Muscle layer of duodenum (tissue), 2 donors: ENCODE measurements around the gene INPP5D.

ENCODE experiments used
- H3K27ac ChIP-seq: one replicate; pipeline ENCODE4 v1.7.0; 2013; ENCODE audit warnings: mild to moderate bottlenecking, low read length
- H3K27me3 ChIP-seq: one replicate; pipeline ENCODE4 v1.7.0; 2013; ENCODE audit warnings: low read depth, mild to moderate bottlenecking, control low read depth, low read length
- H3K36me3 ChIP-seq, 2 donors: one replicate each; pipeline ENCODE4 v1.7.0; 2013; ENCODE audit warnings: low read length in 2 of 2, control low read depth in 1 of 2, mild to moderate bottlenecking in 1 of 2; ENCODE audit not compliant: insufficient read depth in 2 of 2, control insufficient read depth in 1 of 2
- H3K4me1 ChIP-seq, 2 donors: one replicate each; pipeline ENCODE4 v1.7.0; 2013; ENCODE audit warnings: low read length in 2 of 2, mild to moderate bottlenecking in 2 of 2, control low read depth in 1 of 2, moderate library complexity in 1 of 2; ENCODE audit not compliant: insufficient read depth in 2 of 2, control insufficient read depth in 1 of 2
- H3K4me3 ChIP-seq, 2 donors: one replicate each; pipeline ENCODE4 v1.7.0; 2013; ENCODE audit warnings: low read length in 2 of 2, low read depth in 1 of 2, mild to moderate bottlenecking in 1 of 2
- H3K9me3 ChIP-seq, 2 donors: one replicate each; pipeline ENCODE4 v1.7.0; 2013; ENCODE audit warnings: low read length in 2 of 2, control low read depth in 1 of 2, mild to moderate bottlenecking in 1 of 2; ENCODE audit not compliant: control insufficient read depth in 1 of 2
- donor health status: healthy.

The INPP5D gene

GRCh38 chr2:233105156-233105895 is 45.2 kb downstream of the INPP5D start:
- no peaks in the 10 kb centered on the region for H3K36me3 ChIP-seq
- no peaks in the 10 kb centered on the region for H3K27me3 ChIP-seq
- H3K27ac ChIP-seq: no peak overlapping the region
- no peaks in the 10 kb centered on the region for H3K9me3 ChIP-seq
- no peaks in the 10 kb centered on the region for H3K4me1 ChIP-seq
- no peak overlapping the region for H3K4me3 ChIP-seq

- no peaks in the 10 kb centered on the region for H3K36me3 ChIP-seq
- H3K27ac ChIP-seq: no peak overlapping the region
- no peaks in the 10 kb centered on the region for H3K9me3 ChIP-seq
- H3K4me3 ChIP-seq: no peak overlapping the region
- H3K4me1 ChIP-seq: no peaks in the 10 kb centered on the region
- H3K27me3 ChIP-seq: no peaks in the 10 kb centered on the region
Observed at GRCh38 chr2:233105930-233106329, 45.8 kb downstream of the INPP5D start.

GRCh38 chr2:233107011-233107410 is 46.9 kb downstream of the INPP5D start:
- Histone ChIP-seq H3K27ac (no peak overlapping the region), H3K27me3 (no peaks in the 10 kb centered on the region), H3K9me3 (no peaks in the 10 kb centered on the region), H3K36me3 (no peaks in the 10 kb centered on the region), H3K4me1 (no peaks in the 10 kb centered on the region), H3K4me3 (no peak overlapping the region)

GRCh38 chr2:233107831-233108300 is 47.7 kb downstream of the INPP5D start:
- no peak overlapping the region for H3K27ac ChIP-seq
- no peaks in the 10 kb centered on the region for H3K4me1 ChIP-seq
- no peaks in the 10 kb centered on the region for H3K36me3 ChIP-seq
- H3K9me3 ChIP-seq: no peaks in the 10 kb centered on the region
- no peaks in the 10 kb centered on the region for H3K27me3 ChIP-seq
- no peak overlapping the region for H3K4me3 ChIP-seq

GRCh38 chr2:233108611-233109490 is 48.7 kb downstream of the INPP5D start:
- H3K36me3 ChIP-seq: no peaks in the 10 kb centered on the region
- no peaks in the 10 kb centered on the region for H3K4me1 ChIP-seq
- no peaks in the 10 kb centered on the region for H3K9me3 ChIP-seq
- H3K27me3 ChIP-seq: no peaks in the 10 kb centered on the region
- H3K4me3 ChIP-seq: no peak overlapping the region
- H3K27ac ChIP-seq: no peak overlapping the region

- Histone ChIP-seq H3K27me3 (no peaks in the 10 kb centered on the region), H3K9me3 (no peaks in the 10 kb centered on the region), H3K4me1 (no peaks in the 10 kb centered on the region), H3K36me3 (no peaks in the 10 kb centered on the region), H3K4me3 (no peak overlapping the region), H3K27ac (no peak overlapping the region)
Observed at GRCh38 chr2:233111427-233111826, 51.3 kb downstream of the INPP5D start.

GRCh38 chr2:233112329-233112728 is 52.2 kb downstream of the INPP5D start:
- H3K9me3 ChIP-seq: no peaks in the 10 kb centered on the region
- H3K36me3 ChIP-seq: no peaks in the 10 kb centered on the region

GRCh38 chr2:233112776-233113452 is 52.8 kb downstream of the INPP5D start:
- H3K27me3 ChIP-seq: no peaks in the 10 kb centered on the region
- no peak overlapping the region for H3K27ac ChIP-seq
- no peaks in the 10 kb centered on the region for H3K4me1 ChIP-seq
- no peak overlapping the region for H3K4me3 ChIP-seq
- no peaks in the 10 kb centered on the region for H3K36me3 ChIP-seq
- no peaks in the 10 kb centered on the region for H3K9me3 ChIP-seq

More at GRCh38 chr2:233112329-233112728, 52.2 kb downstream of the INPP5D start:
- Histone ChIP-seq H3K27me3 (no peaks in the 10 kb centered on the region), H3K27ac (no peak overlapping the region), H3K4me3 (no peak overlapping the region), H3K4me1 (no peaks in the 10 kb centered on the region)

- H3K4me3 ChIP-seq: no peak overlapping the region
- H3K27ac ChIP-seq: no peak overlapping the region
- H3K36me3 ChIP-seq: no peaks in the 10 kb centered on the region
- H3K9me3 ChIP-seq: no peaks in the 10 kb centered on the region
- H3K27me3 ChIP-seq: no peaks in the 10 kb centered on the region
- H3K4me1 ChIP-seq: no peaks in the 10 kb centered on the region
Observed at GRCh38 chr2:233114421-233114861, 54.3 kb downstream of the INPP5D start.

- no peaks in the 10 kb centered on the region for H3K36me3 ChIP-seq
- no peaks in the 10 kb centered on the region for H3K27me3 ChIP-seq
- H3K9me3 ChIP-seq: no peaks in the 10 kb centered on the region
- no peak overlapping the region for H3K27ac ChIP-seq
- H3K4me3 ChIP-seq: no peak overlapping the region
- H3K4me1 ChIP-seq: no peaks in the 10 kb centered on the region
Observed at GRCh38 chr2:233115121-233115520, 55.0 kb downstream of the INPP5D start.

- H3K4me3 ChIP-seq: no peak overlapping the region
- no peaks in the 10 kb centered on the region for H3K4me1 ChIP-seq
- no peaks in the 10 kb centered on the region for H3K27me3 ChIP-seq
- no peaks in the 10 kb centered on the region for H3K9me3 ChIP-seq
- no peaks in the 10 kb centered on the region for H3K36me3 ChIP-seq
- no peak overlapping the region for H3K27ac ChIP-seq
Observed at GRCh38 chr2:233115741-233116140, 55.6 kb downstream of the INPP5D start.
